GM12873 (cell line): ENCODE results near the gene LRP1B.

Experiments
- CTCF ChIP-seq: IDR thresholded peaks from 2 replicates; pipeline ENCODE4 v1.5.1; 2012; ENCODE audit warnings: low read depth, mild to moderate bottlenecking, moderate library complexity, low read length, control low read depth; ENCODE audit not compliant: insufficient read depth; ENCODE audit errors: missing control alignments

Gene LRP1B

GRCh38 chr2:140526575-140526974 lies 1604.2 kb downstream of the LRP1B start:
- TF ChIP-seq CTCF = no peak

GRCh38 chr2:140512106-140512505 lies 1618.7 kb downstream of the LRP1B start:
- no peak for TF ChIP-seq CTCF

- TF ChIP-seq CTCF = no peak
These were observed 1621.1 kb downstream of the LRP1B start for GRCh38 chr2:140509765-140510164.

GRCh38 chr2:140508756-140509155 lies 1622.1 kb downstream of the LRP1B start:
- no peak for TF ChIP-seq CTCF

- no peak for TF ChIP-seq CTCF
These were observed 1624.2 kb downstream of the LRP1B start for GRCh38 chr2:140506606-140507005.

GRCh38 chr2:140504601-140505000 lies 1626.2 kb downstream of the LRP1B start:
- no peak for TF ChIP-seq CTCF

- no peak for TF ChIP-seq CTCF
These were observed 1627.7 kb downstream of the LRP1B start for GRCh38 chr2:140502951-140503630.

GRCh38 chr2:140498360-140498759 lies 1632.5 kb downstream of the LRP1B start:
- TF ChIP-seq CTCF = no peak
